Activated T-helper 1 cell treated with anti-CD3 and anti-CD28 coated beads, Interleukin-12 subunit alpha, Interleukin-12 subunit beta, Interleukin-2, Interleukin-4 antibody, amounts not matched to agents 30 ng/mL and 10 ng/mL and 1 ng/mL, durations not matched to agents 14 hours and 24 hours and 36 hours (primary cell): ENCODE measurements around the gene EPS15. TPM values are rescaled to one million over a fixed set of nuclear protein-coding genes. Genes with fewer than 3 reads are reported as not detected.
"Not testable (repeated sequence)": the region's sequence is repeated elsewhere in the genome, so short reads cannot be mapped to it uniquely, and the experiment has no call there.

Source experiments
- DNase-seq: peaks from one replicate; pipeline ENCODE4 v3.0.0; 2021; ENCODE audit warnings: low spot score
- H3K27ac Mint-ChIP-seq: one replicate; pipeline ENCODE4 v1.8.0; 2021; ENCODE audit warnings: mild to moderate bottlenecking, mixed read lengths
- H3K27me3 Mint-ChIP-seq: one replicate; pipeline ENCODE4 v1.8.0; 2022; ENCODE audit warnings: mild to moderate bottlenecking, moderate library complexity, mixed read lengths; ENCODE audit not compliant: insufficient read depth
- H3K36me3 Mint-ChIP-seq: one replicate; pipeline ENCODE4 v1.8.0; 2021; ENCODE audit warnings: low read depth, mixed read lengths
- H3K4me1 Mint-ChIP-seq: one replicate; pipeline ENCODE4 v1.8.0; 2021; ENCODE audit warnings: low read depth, mixed read lengths
- H3K4me3 Mint-ChIP-seq: one replicate; pipeline ENCODE4 v1.8.0; 2021; ENCODE audit warnings: mild to moderate bottlenecking, moderate library complexity, mixed read lengths
- H3K9me3 Mint-ChIP-seq: one replicate; pipeline ENCODE4 v1.8.0; 2021; ENCODE audit warnings: mixed read lengths
- intact Hi-C: fragments of 100-400 bp; cut with micrococcal nuclease; formaldehyde crosslinking; loops from one replicate; pipeline ENCODE4 v1.15.1; 2024
- total RNA-seq: library from RNA; stranded (reverse); gene quantifications from 2 replicates; pipeline ENCODE4 v1.2.3, GENCODE V29; 2022

Gene EPS15
- total RNA-seq, 1 donor from 2014 or later, result 55.5 TPM

DNA sequence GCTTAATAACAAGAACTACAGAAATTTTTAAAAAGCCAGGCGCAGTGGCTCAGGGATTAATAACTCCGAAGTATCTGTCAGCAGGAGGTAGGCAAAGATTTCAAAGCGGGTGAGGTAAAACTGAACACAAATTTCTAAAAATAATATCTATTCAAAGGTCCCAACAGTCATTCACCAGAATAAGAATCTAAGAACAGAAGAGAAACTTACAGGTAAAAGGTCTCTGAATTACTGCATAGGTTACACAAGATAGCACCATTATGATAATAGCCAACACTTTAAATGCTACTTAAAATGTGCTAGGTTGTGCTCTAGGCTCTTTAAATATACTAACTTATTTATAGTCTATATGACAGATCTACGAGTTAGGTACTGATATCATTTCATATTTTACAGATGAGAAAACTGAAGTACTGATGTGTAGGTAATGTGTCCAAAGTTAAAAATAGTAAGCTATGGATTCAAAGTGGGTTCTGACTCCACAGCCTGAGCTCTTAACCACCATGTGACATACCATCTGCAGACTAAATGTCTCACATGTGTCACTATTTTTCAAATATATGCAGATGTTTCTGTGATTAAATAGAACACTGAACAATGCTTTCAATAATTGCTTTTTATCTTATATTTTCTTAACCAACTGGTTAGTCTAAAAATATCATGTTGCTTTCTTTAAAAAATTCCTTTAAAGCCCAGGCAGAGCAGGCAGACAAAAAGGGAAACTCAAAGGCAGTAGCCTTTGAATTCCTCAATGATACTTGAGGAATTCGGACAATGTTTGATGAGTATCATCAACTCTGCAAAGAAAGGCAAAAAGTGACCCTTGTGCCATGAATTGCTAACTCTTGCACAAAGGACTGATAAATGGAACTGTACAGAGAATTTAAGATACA is 108.3 kb downstream of the EPS15 start:
- no peak overlapping the region for H3K4me3 Mint-ChIP-seq
- H3K9me3 Mint-ChIP-seq, result no peaks in the 10 kb centered on the region
- H3K27ac Mint-ChIP-seq, result no peak overlapping the region
- DNase-seq, result no peak
- H3K4me1 Mint-ChIP-seq, result no peaks in the 10 kb centered on the region
- peaks cover 39% of the 10 kb centered on the region for H3K36me3 Mint-ChIP-seq
- H3K27me3 Mint-ChIP-seq, result no peaks in the 10 kb centered on the region
- intact Hi-C loops, result no loop called here

DNA sequence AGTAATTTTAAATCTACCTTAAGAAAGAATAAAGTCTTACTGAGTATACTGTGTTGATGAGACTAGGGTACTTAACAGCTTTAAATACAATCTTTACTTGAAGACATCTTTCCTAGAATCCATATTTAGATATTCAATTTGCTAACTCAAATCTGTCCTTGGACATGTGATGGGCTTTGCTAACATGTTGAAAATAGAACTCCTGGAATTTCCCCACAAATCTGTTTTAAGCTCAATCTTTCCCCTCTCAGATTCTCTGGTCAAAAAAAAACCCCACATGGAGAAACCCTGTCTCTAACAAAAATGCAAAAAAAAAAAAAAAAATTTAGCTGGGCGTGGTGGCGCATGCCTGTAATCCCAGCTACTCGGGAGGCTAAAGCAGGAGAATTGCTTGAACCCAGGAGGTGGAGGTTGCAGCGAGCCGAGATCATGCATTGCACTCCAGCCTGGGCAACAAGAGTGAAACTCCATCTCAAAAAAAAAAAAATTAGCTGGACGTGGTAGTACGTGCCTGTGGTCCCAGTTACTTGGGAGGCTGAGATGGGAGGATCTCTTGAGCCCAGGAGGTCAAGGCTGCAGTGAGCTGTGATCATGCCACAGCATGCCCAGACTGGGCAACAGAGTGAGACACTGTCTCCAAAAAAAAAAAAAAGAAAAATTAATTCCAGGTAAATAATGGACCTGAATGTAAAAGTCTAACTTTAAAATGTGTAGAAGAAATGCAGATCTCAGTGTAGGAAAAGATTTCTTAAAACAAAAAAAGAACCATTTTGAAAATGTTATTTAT is 109.1 kb downstream of the EPS15 start:
- H3K27ac Mint-ChIP-seq, H3K27me3 Mint-ChIP-seq, DNase-seq, H3K4me3 Mint-ChIP-seq, H3K4me1 Mint-ChIP-seq, H3K9me3 Mint-ChIP-seq, intact Hi-C loops: not testable (repeated sequence)
- H3K36me3 Mint-ChIP-seq, result peaks cover 43% of the 10 kb centered on the region

DNA sequence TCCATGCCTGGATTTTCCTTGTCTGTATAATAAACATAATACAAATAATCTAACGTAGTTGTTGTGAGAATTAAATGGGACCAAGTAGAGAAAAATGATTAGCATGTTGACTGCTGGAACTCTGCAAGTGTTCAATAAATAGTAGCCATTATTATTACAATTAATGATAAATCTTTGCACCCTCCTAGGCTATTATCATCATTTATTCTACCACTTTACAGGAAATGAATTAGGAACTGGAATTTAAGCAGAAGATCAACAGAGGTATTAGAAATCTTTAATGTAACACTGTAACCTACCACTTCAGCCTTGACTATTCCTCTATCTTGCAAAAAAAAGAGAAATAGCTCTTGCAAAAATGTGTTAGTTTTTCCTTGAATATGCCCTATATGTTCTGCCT is 126.8 kb downstream of the EPS15 start:
- Mint-ChIP-seq H3K36me3 (peaks cover 22% of the 10 kb centered on the region), H3K4me3 (no peak overlapping the region), H3K4me1 (no peaks in the 10 kb centered on the region), H3K27me3 (no peaks in the 10 kb centered on the region), H3K27ac (no peak overlapping the region), H3K9me3 (no peaks in the 10 kb centered on the region)
- intact Hi-C loops, result no loop called here
- no peak for DNase-seq

DNA sequence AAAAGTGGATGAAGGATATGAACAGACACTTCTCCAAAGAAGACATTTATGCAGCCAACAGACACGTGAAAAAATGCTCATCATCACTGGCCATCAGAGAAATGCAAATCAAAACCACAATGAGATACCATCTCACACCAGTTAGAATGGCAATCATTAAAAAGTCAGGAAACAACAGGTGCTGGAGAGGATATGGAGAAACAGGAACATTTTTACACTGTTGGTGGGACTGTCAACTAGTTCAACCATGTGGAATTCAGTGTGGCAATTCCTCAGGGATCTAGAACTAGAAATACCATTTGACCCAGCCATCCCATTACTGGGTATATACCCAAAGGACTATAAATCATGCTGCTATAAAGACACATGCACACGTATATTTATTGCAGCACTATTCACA is 128.4 kb downstream of the EPS15 start:
- H3K36me3 Mint-ChIP-seq, result peaks cover 21% of the 10 kb centered on the region

DNA sequence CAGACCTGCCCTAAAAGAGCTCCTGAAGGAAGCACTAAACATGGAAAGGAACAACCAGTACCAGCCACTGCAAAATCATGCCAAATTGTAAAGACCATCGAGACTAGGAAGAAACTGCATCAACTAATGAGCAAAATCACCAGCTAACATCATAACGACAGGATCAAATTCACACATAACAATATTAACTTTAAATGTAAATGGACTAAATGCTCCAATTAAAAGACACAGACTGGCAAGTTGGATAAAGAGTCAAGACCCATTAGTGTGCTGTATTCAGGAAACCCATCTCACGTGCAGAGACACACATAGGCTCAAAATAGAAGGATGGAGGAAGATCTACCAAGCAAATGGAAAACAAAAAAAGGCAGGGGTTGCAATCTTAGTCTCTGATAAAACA is 131.8 kb downstream of the EPS15 start:
- H3K27ac Mint-ChIP-seq, H3K4me1 Mint-ChIP-seq, DNase-seq, intact Hi-C loops, H3K4me3 Mint-ChIP-seq, H3K27me3 Mint-ChIP-seq: not testable (repeated sequence)
- Mint-ChIP-seq H3K9me3 (peaks cover 19% of the 10 kb centered on the region), H3K36me3 (peaks cover 42% of the 10 kb centered on the region)

More for the DNA sequence above, 128.4 kb downstream of the EPS15 start:
- H3K9me3 Mint-ChIP-seq, H3K4me3 Mint-ChIP-seq, H3K4me1 Mint-ChIP-seq, H3K27me3 Mint-ChIP-seq, DNase-seq, intact Hi-C loops, H3K27ac Mint-ChIP-seq: not testable (repeated sequence)

DNA sequence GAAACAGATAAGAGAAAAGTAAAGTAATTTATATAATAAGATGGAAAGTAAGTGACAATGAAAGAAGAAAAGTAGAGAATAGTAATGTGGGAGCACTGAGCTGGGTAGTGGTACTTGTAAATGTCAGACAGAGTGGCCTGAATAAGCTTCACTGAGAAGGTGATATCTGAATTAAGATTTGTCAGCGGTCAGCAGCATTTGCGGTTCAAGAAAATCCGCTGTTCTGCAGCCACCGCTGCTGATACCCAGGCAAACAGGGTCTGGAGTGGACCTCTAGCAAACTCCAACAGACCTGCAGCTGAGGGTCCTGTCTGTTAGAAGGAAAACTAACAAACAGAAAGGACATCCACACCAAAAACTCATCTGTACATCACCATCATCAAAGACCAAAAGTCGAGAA is 132.8 kb downstream of the EPS15 start:
- H3K4me1 Mint-ChIP-seq, H3K4me3 Mint-ChIP-seq, H3K27ac Mint-ChIP-seq, H3K27me3 Mint-ChIP-seq, intact Hi-C loops, DNase-seq: not testable (repeated sequence)
- peaks cover 42% of the 10 kb centered on the region for H3K36me3 Mint-ChIP-seq
- peaks cover 19% of the 10 kb centered on the region for H3K9me3 Mint-ChIP-seq

DNA sequence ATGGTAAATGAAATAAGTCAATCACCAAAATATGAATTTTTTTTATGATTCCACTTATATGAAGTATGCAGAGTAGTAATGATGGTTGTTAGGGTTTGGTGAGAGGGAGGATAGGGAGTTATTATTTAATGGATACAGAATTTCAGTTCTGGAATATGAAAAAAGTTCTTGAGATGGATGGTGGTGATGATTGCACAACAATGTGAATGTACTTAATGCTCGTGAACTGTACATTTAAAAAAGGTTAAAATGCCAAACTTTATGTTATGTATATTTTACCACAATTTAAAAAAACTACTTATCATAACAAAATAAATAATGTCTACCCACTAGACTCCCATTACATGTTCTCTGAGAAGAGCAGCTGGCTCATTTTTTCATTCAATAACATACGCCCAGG is 133.3 kb downstream of the EPS15 start:
- Mint-ChIP-seq H3K4me3 (no peak overlapping the region), H3K27me3 (no peaks in the 10 kb centered on the region), H3K9me3 (peaks cover 19% of the 10 kb centered on the region), H3K36me3 (peaks cover 45% of the 10 kb centered on the region), H3K27ac (no peak overlapping the region), H3K4me1 (peaks cover 6% of the 10 kb centered on the region)
- DNase-seq, result no peak
- intact Hi-C loops, result no loop called here

DNA sequence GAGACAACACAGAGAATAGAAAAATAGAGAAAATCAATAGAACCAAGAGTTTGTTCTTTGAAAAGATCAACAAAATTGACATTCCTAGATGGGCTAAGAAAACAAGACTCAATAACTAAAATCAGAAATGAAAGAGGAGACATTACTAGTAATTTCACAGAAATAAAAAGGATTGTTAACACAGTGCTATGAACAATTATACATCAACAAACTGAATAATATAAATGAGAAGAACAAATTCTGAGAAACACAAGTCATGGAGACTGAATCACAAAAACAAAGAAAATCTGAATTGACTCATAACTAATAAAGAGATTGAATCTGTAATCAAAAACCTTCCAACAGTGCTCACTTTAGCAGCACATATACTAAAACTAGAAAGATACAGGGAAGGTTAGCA is 137.1 kb downstream of the EPS15 start:
- Mint-ChIP-seq H3K27ac (no peak overlapping the region), H3K27me3 (no peaks in the 10 kb centered on the region), H3K9me3 (peaks cover 19% of the 10 kb centered on the region), H3K4me3 (no peak overlapping the region), H3K4me1 (peaks cover 6% of the 10 kb centered on the region), H3K36me3 (peaks cover 51% of the 10 kb centered on the region)
- intact Hi-C loops, result no loop called here
- no peak for DNase-seq

DNA sequence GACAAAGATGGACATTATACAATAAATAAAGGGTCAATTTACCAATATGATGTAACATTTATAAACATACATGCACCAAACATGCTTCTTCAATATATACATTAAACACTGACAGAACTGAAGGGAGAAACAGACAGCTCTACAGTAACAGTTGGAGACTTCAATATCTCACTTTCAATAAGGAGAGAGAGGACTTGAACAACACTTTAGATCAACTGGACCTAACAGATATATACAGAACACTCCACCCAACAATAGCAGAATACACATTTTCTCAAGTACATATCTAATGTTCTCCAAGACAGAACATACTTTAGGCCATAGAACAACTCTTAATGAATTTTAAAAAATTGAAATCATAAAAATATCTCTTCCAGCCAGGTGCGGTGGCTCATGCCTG is 138.1 kb downstream of the EPS15 start:
- Mint-ChIP-seq H3K36me3 (peaks cover 47% of the 10 kb centered on the region), H3K27ac (no peak overlapping the region), H3K27me3 (no peaks in the 10 kb centered on the region), H3K9me3 (peaks cover 19% of the 10 kb centered on the region), H3K4me3 (no peak overlapping the region), H3K4me1 (peaks cover 6% of the 10 kb centered on the region)
- intact Hi-C loops, result no loop called here
- DNase-seq, result no peak

DNA sequence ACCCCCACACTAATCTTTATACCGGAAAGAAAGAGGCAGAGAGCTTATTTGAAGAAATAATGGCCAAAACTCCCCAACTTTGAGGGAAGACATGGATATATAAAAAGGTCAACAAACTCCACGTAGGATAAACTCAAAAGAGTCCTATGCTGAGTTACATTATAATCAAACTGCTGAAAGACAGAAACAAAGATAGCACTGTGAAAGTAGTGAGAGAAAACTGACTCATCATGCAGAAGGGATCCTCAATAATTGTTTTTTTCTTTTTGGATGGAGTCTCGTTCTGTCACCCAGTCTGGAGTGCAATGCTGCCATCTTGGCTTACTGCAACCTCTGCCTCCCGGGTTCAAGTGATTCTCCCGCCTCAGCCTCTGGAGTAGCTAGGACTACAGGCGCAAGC is 140.2 kb downstream of the EPS15 start:
- H3K27me3 Mint-ChIP-seq, result no peaks in the 10 kb centered on the region
- peaks cover 36% of the 10 kb centered on the region for H3K36me3 Mint-ChIP-seq
- no peak overlapping the region for H3K27ac Mint-ChIP-seq
- H3K4me1 Mint-ChIP-seq, result peaks cover 6% of the 10 kb centered on the region
- H3K4me3 Mint-ChIP-seq, result no peak overlapping the region
- intact Hi-C loops, result no loop called here
- no peak for DNase-seq
- peaks cover 9% of the 10 kb centered on the region for H3K9me3 Mint-ChIP-seq

DNA sequence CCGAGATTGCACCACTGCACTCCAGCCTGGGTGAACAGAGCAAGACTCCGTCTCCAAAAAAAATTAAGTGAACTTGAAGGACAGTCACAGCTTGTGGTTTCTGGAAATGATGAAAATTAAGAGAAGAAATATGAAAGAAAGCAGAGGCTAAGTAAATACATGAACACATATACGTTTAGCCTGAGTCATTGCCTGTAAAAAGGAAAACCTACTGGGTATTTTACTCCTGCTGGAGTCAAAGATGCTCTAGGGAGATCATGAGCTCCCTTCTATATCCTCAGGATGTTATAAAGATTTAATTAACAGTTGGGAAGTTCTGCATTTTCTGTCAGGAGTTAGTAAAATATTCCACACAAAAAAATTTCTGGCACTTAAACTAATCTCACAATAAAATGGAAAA is 145.2 kb downstream of the EPS15 start:
- Mint-ChIP-seq H3K27me3 (no peaks in the 10 kb centered on the region), H3K27ac (no peak overlapping the region), H3K4me3 (no peak overlapping the region), H3K4me1 (no peaks in the 10 kb centered on the region), H3K36me3 (peaks cover 26% of the 10 kb centered on the region), H3K9me3 (no peaks in the 10 kb centered on the region)
- intact Hi-C loops, result no loop called here
- no peak for DNase-seq

DNA sequence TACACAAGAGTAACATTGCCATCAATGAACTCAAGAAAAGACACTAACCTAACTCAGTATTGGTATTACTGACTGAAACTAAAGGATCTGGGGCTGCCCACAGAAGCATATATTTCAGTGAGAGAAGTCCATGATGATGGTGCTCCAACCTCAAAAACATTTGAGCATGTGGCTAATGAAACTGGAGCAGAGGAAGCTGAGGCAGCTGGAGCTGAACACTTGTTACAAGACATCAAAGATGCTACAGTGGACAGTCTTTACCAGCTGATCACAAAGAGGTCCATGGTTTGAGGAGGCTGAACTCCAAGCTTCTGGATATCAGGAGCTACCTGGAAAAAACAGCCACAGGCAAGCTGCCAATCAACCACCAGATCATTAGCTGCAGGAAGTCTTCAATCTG is 146.5 kb downstream of the EPS15 start:
- no peak overlapping the region for H3K4me3 Mint-ChIP-seq
- intact Hi-C loops, result no loop called here
- no peak overlapping the region for H3K27ac Mint-ChIP-seq
- DNase-seq, result no peak
- H3K27me3 Mint-ChIP-seq, result no peaks in the 10 kb centered on the region
- peaks cover 22% of the 10 kb centered on the region for H3K36me3 Mint-ChIP-seq
- no peaks in the 10 kb centered on the region for H3K9me3 Mint-ChIP-seq
- no peaks in the 10 kb centered on the region for H3K4me1 Mint-ChIP-seq

DNA sequence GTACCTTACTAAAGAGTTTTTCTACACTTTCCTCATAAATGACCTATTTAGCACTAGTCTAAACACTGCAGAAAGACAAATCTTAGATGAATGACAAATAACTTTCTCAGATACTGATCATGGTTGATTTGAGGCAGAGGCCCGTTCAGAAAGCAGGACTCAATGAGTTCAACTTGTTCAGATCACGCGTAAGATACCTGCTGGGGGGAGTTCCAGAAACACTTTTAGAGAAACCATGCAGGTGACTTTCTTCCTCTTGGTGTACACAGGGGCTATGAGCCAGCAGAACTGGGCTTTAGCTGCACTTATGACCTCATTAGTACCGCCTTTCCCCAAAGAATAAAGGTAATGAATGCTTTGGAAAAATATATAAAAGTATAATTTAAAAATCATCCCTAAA is 149.9 kb downstream of the EPS15 start:
- no peaks in the 10 kb centered on the region for H3K4me1 Mint-ChIP-seq

More for the DNA sequence above, 149.9 kb downstream of the EPS15 start:
- Mint-ChIP-seq H3K27ac (no peak overlapping the region), H3K9me3 (no peaks in the 10 kb centered on the region), H3K27me3 (no peaks in the 10 kb centered on the region), H3K4me3 (no peak overlapping the region), H3K36me3 (peaks cover 20% of the 10 kb centered on the region)
- DNase-seq, result no peak
- intact Hi-C loops, result no loop called here
